Lower leg skin (tissue), 4 donors: ENCODE measurements around the gene SLC47A2. TPM values are rescaled to one million over a fixed set of nuclear protein-coding genes. Genes with fewer than 3 reads are reported as not detected.

ENCODE experiments used
- DNase-seq, 2 donors: peaks; one replicate each; pipeline ENCODE4 v3.0.0-alpha.2; 2019; ENCODE audit warnings: low spot score in 2 of 2
- H3K4me3 ChIP-seq: fragments of 200-600 bp; sonication (generic); 2 replicates; pipeline ENCODE4 v1.5.1; 2017; ENCODE audit warnings: mild to moderate bottlenecking, low read depth; ENCODE audit not compliant: poor library complexity, severe bottlenecking
- CTCF ChIP-seq, 3 donors: fragments of 450-650 bp; IDR thresholded peaks; one replicate each; pipeline ENCODE4 v1.5.1; 2016; ENCODE audit warnings: antibody characterized with exemption in 3 of 3, mild to moderate bottlenecking in 3 of 3, moderate library complexity in 2 of 3
- POLR2A ChIP-seq, 2 donors: fragments of 450-650 bp; IDR thresholded peaks; one replicate each; pipeline ENCODE4 v1.6.1; 2016 to 2017; ENCODE audit warnings: antibody characterized with exemption in 2 of 2, mild to moderate bottlenecking in 1 of 2, moderate library complexity in 1 of 2
- WGBS, 2 donors: methylation state at CpG; one replicate each; pipeline ENCODE4 v1.1.5; 2018; 5-methylcytosine and 5-hydroxymethylcytosine counted together
- intact Hi-C: fragments of 100-400 bp; cut with DNase I; formaldehyde crosslinking; loops from one replicate; pipeline ENCODE4 v1.15.0; 2023; ENCODE audit warnings: low total_unique reads
- total RNA-seq, 4 donors: library from RNA; depleted of rRNA; stranded (reverse); fragments of >200 nt; gene quantifications; one replicate each; pipeline ENCODE4 v1.1.0, GENCODE V29; 2016

The SLC47A2 gene
- total RNA-seq, 4 donors from 2014 or later: 0.49 to 6.1 (median 2.5) TPM; not detected in 1

- H3K4me3 ChIP-seq: peak overlapping the region; percentile 63
- DNase-seq: peak; percentile 72 to 94
- no peak for TF ChIP-seq POLR2A (IDR thresholded peaks at IDR 0.05)
- no peak for TF ChIP-seq CTCF (IDR thresholded peaks at IDR 0.05)
- intact Hi-C loops: no loop called here
- WGBS, 2 donors: 1 to 2% methylated on average over 27 to 37 of the region's 37 CpGs
These were observed 68.5 kb downstream of the SLC47A2 start for GRCh38 chr17:19647697-19648474.

GRCh38 chr17:19646788-19647696 lies 69.3 kb downstream of the SLC47A2 start:
- TF ChIP-seq CTCF (IDR thresholded peaks at IDR 0.05) (no peak), POLR2A (IDR thresholded peaks at IDR 0.05) (no peak)
- intact Hi-C loops: no loop called here

GRCh38 chr17:19645734-19646201 lies 70.6 kb downstream of the SLC47A2 start:
- intact Hi-C loops: no loop called here
- WGBS, 2 donors: 38 to 45% methylated on average over 4 of the region's 4 CpGs
- no peak for DNase-seq
- TF ChIP-seq CTCF (IDR thresholded peaks at IDR 0.05): no peak
- TF ChIP-seq POLR2A (IDR thresholded peaks at IDR 0.05): no peak
- H3K4me3 ChIP-seq: no peak overlapping the region

More at GRCh38 chr17:19646788-19647696, 69.3 kb downstream of the SLC47A2 start:
- DNase-seq: no peak
- H3K4me3 ChIP-seq: no peak overlapping the region
- 59% methylated on average over 4 of the region's 4 CpGs for WGBS, 2 donors

GRCh38 chr17:19644493-19645210 lies 71.7 kb downstream of the SLC47A2 start:
- intact Hi-C loops: no loop called here
- WGBS, 2 donors: 53 to 58% methylated on average over 5 of the region's 5 CpGs
- DNase-seq: no peak
- no peak overlapping the region for H3K4me3 ChIP-seq
- TF ChIP-seq POLR2A (IDR thresholded peaks at IDR 0.05) (no peak), CTCF (IDR thresholded peaks at IDR 0.05) (no peak)

GRCh38 chr17:19642373-19642893 lies 74.0 kb downstream of the SLC47A2 start:
- intact Hi-C loops: no loop called here
- 51 to 61% methylated on average over 5 of the region's 5 CpGs for WGBS, 2 donors
- no peak for DNase-seq
- TF ChIP-seq POLR2A (IDR thresholded peaks at IDR 0.05) (no peak), CTCF (IDR thresholded peaks at IDR 0.05) (no peak)
- no peak overlapping the region for H3K4me3 ChIP-seq
